Colonic mucosa (tissue), 4 donors: ENCODE measurements around the gene GPR15. TPM values are rescaled to one million over a fixed set of nuclear protein-coding genes. Genes with fewer than 3 reads are reported as not detected.
A peak's percentile ranks its signal among the peaks of the same experiment; 100 is the strongest.

Experiments
- DNase-seq: peaks from one replicate; pipeline ENCODE4 v3.0.0-alpha.2; 2020
- H3K27ac ChIP-seq: fragments of 200-600 bp; one replicate; pipeline ENCODE4 v1.8.0; 2021
- H3K27me3 ChIP-seq: fragments of 200-600 bp; one replicate; pipeline ENCODE4 v1.8.0; 2021
- H3K36me3 ChIP-seq: fragments of 200-600 bp; one replicate; pipeline ENCODE4 v1.8.0; 2021
- H3K4me1 ChIP-seq: fragments of 200-600 bp; one replicate; pipeline ENCODE4 v1.8.0; 2021; ENCODE audit warnings: mild to moderate bottlenecking
- H3K4me3 ChIP-seq: fragments of 200-600 bp; one replicate; pipeline ENCODE4 v1.8.0; 2021
- H3K9ac ChIP-seq, 2 donors: one replicate each; pipeline ENCODE4 v1.7.0; 2013; ENCODE audit warnings: control low read depth in 2 of 2, low read depth in 2 of 2, low read length in 2 of 2
- H3K9me3 ChIP-seq: fragments of 200-600 bp; one replicate; pipeline ENCODE4 v1.8.0; 2021
- intact Hi-C: fragments of 100-400 bp; cut with DNase I; formaldehyde crosslinking; loops from one replicate; pipeline ENCODE4 v1.14.1; 2022
- total RNA-seq, 2 donors: library from RNA; stranded (reverse); fragmentation: NEBNext Ultra II Directional in 1 of 2; extraction: Animal tissue kit (Norgen Biotek cat#: 25700) in 1 of 2; gene quantifications; one replicate each; pipeline ENCODE4 v1.2.1, GENCODE V29; 2021
- TF ChIP-seq, protein P1 (sequence below): fragments of 200-600 bp; IDR thresholded peaks from one replicate; pipeline ENCODE4 v1.8.0; 2022; ENCODE audit warnings: antibody characterized with exemption, mild to moderate bottlenecking
- donor health status: healthy.
- donor health status: DM: no; HTN: no; CAD: no.
- donor health status: DM: no; HTN: no; CAD: no.

The GPR15 gene
- 1 to 10 TPM; 2.9 to 5.1 TPM for total RNA-seq

- H3K4me3 ChIP-seq, result peak within 1 kb of the TSS; percentile 9
- TF ChIP-seq, protein P1, sequence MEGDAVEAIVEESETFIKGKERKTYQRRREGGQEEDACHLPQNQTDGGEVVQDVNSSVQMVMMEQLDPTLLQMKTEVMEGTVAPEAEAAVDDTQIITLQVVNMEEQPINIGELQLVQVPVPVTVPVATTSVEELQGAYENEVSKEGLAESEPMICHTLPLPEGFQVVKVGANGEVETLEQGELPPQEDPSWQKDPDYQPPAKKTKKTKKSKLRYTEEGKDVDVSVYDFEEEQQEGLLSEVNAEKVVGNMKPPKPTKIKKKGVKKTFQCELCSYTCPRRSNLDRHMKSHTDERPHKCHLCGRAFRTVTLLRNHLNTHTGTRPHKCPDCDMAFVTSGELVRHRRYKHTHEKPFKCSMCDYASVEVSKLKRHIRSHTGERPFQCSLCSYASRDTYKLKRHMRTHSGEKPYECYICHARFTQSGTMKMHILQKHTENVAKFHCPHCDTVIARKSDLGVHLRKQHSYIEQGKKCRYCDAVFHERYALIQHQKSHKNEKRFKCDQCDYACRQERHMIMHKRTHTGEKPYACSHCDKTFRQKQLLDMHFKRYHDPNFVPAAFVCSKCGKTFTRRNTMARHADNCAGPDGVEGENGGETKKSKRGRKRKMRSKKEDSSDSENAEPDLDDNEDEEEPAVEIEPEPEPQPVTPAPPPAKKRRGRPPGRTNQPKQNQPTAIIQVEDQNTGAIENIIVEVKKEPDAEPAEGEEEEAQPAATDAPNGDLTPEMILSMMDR, result no peak
- H3K4me1 ChIP-seq, result no peaks in the 10 kb centered on the region
Observed at GRCh38 chr3:98531622-98532274, at the start of gene GPR15. TSS of gene GPR15 (plus strand) at chr3:98531978. CDS start at chr3:98532034, 56 bp downstream.

DNA sequence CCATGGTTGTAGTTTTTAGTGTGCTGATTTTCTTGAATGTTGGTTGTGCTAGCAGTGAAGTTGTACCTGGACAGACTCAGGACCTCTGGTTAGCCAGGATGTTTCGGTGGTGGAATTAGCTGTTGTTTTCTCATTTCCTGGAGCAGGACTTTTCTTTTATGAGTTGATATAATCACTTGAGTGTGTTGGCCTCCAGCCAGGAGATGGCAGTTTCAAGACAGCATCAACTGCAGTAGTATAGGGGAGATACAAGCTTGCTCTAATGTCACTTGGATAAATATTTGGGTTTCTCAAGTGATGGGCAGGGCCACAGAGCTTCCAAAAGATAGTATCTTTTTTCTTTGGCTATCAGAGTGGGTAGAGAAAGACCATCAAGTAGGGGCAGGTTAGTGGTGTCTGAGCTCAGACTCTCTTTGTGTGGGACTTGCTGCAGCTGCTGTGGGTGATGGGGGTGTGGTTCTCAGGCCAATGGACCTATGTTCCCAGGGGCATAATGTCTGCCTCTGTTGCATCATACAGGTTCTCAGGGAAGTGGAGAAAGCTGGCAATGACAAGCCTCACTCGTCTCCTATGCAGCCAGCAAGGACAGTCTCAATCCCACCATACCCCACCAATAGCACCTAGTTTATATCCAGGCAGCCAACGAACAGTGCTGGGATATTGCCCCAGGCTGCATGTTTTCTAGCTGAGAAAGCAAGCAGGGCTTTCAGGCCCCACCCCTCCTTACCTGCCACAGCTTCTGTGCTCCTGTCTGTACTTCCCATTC lies 48.9 kb upstream of the GPR15 start:
- H3K9ac ChIP-seq, result no peak overlapping the region
- no peaks in the 10 kb centered on the region for H3K9me3 ChIP-seq
- H3K4me3 ChIP-seq, result no peak overlapping the region
- H3K36me3 ChIP-seq, result no peaks in the 10 kb centered on the region
- TF ChIP-seq, protein P1, result no peak
- DNase-seq, result no peak
- no peak overlapping the region for H3K27ac ChIP-seq
- no peaks in the 10 kb centered on the region for H3K27me3 ChIP-seq
- intact Hi-C loops, result no loop called here
- no peaks in the 10 kb centered on the region for H3K4me1 ChIP-seq

More at GRCh38 chr3:98531622-98532274, at the start of gene GPR15:
- peak within 1 kb of the TSS; percentile 56 for H3K27ac ChIP-seq
- no peak for DNase-seq
- H3K27me3 ChIP-seq, result no peaks in the 10 kb centered on the region
- intact Hi-C loops, result no loop called here
- H3K36me3 ChIP-seq, result no peaks in the 10 kb centered on the region
- H3K9me3 ChIP-seq, result no peaks in the 10 kb centered on the region
- peak within 1 kb of the TSS; percentile 54 to 69 for H3K9ac ChIP-seq

DNA sequence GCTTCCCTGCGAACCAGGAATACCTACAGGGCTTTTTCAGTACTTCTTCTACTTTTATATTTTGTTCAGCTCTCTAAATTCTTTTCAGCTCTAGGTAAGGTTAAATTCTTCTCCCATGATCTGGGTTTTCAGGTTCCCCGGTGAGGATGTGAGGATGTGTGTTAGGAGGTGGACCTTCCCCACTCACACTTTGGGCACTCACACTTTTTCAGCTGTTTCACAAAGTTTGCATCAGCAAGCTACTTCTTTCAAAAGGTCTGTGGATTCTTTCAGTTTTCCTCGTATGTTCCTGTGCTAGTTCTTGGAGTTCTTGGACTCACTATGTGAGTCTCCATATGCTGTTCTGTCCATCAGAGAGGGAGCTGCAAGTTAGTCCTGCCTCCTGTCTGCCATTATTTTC lies 48.2 kb upstream of the GPR15 start:
- Histone ChIP-seq H3K9ac (no peak overlapping the region), H3K4me1 (no peaks in the 10 kb centered on the region), H3K4me3 (no peak overlapping the region), H3K9me3 (no peaks in the 10 kb centered on the region), H3K27ac (no peak overlapping the region), H3K36me3 (no peaks in the 10 kb centered on the region), H3K27me3 (no peaks in the 10 kb centered on the region)
- DNase-seq, result no peak
- TF ChIP-seq, protein P1, result no peak
- intact Hi-C loops, result no loop called here

- intact Hi-C loops, result no loop called here
Observed at GRCh38 chr3:98497381-98497780, 34.4 kb upstream of the GPR15 start, which contains the start of gene OR5K2. TSS of gene OR5K2 (plus strand) at chr3:98497681. CDS start at chr3:98497681, 0 bp downstream.

DNA sequence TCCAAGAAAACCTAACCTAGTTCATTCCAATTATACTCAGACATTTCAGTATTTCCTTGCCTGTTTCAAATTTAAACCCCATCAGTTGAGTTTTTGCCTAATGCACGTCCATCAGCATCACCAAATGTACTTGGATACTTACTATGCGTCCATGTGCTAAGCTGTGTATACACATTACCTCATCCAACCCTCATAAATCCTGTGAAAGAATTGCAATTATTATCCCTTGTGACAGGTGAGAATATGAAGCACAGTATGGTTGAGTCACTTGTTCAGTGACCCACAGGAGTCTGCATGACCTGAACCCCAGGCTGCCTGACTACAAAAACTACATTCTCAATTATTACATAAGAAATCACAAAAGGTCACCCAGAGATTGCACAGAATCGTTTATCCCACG lies 31.8 kb upstream of the GPR15 start:
- DNase-seq, result no peak
- H3K27ac ChIP-seq, result no peak overlapping the region
- H3K9ac ChIP-seq, result no peak overlapping the region
- no peaks in the 10 kb centered on the region for H3K4me1 ChIP-seq
- TF ChIP-seq, protein P1, result no peak
- no peaks in the 10 kb centered on the region for H3K9me3 ChIP-seq
- no peak overlapping the region for H3K4me3 ChIP-seq
- no peaks in the 10 kb centered on the region for H3K27me3 ChIP-seq
- no peaks in the 10 kb centered on the region for H3K36me3 ChIP-seq
- intact Hi-C loops, result no loop called here

More at GRCh38 chr3:98497381-98497780, 34.4 kb upstream of the GPR15 start, which contains the start of gene OR5K2:
- Histone ChIP-seq H3K4me1 (no peaks in the 10 kb centered on the region), H3K27me3 (no peaks in the 10 kb centered on the region), H3K9ac (no peak within 1 kb of the TSS), H3K27ac (no peak within 1 kb of the TSS), H3K36me3 (no peaks in the 10 kb centered on the region), H3K4me3 (no peak within 1 kb of the TSS), H3K9me3 (no peaks in the 10 kb centered on the region)
- no peak for DNase-seq
- TF ChIP-seq, protein P1, result no peak
